GM21367 (cell line): ENCODE measurements around the gene NMRAL1.

Experiments used
- ATAC-seq: cut with Tn5 transposase; IDR thresholded peaks from one replicate; pipeline ENCODE4 v1.9.1; 2021; ENCODE audit not compliant: unreplicated experiment

Gene NMRAL1

DNA sequence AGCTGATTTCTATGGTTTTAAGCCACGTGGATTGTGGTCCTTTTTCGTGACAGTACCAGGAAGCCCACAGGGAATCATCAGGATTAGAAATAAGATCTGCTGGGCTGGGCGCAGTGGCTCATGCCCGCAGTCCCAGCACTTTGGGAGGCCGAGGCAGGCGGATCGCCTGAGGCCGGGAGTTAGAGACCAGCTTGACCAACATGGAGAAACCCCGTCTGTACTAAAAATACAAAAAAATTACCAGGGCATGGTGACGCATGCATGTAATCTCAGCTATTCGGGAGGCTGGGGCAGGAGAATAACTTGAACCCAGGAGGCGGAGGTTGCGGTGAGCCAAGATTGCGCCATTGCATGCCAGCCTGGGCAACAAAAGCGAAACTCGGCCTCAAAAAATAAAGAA lies 6.5 kb downstream of the NMRAL1 start:
- no peak for ATAC-seq

DNA sequence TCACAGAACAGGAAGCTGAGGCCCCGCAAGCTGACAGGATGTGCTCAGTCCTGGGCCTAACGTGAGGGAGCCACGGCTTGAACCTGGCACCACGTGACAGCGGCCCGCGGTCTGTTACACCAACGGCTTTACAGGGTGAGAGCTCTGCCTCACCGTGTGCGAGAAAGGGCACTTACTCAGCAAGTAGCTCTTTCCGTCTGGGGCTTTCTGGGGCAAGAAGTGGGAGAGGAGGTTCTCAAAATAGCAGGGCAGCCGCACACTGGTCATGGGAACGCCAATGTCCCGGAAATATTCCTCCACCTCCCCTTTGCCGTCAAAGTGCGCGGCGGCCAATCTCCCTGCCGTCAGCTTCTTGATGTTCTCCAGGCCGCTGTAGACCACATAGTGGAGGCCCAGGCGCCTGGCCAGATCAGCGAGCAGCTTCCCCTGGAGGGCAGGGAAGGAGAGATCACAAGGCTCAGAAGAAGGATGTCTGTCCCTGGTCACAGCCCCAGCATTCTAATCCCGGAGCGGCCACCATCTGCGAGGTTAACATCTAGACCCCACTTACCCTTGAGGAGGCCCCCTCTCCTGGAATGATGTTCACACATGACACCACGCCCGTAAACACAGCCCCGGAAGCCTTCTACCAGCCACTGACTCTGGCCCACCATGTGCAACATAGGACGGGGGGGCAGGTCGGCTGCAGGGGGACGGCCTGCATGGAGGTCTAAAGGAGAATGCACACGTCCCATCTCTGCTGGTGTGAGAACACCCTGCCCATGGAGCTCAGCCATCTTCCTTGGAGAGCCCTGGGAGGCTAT lies 8.2 kb downstream of the NMRAL1 start:
- no peak for ATAC-seq

DNA sequence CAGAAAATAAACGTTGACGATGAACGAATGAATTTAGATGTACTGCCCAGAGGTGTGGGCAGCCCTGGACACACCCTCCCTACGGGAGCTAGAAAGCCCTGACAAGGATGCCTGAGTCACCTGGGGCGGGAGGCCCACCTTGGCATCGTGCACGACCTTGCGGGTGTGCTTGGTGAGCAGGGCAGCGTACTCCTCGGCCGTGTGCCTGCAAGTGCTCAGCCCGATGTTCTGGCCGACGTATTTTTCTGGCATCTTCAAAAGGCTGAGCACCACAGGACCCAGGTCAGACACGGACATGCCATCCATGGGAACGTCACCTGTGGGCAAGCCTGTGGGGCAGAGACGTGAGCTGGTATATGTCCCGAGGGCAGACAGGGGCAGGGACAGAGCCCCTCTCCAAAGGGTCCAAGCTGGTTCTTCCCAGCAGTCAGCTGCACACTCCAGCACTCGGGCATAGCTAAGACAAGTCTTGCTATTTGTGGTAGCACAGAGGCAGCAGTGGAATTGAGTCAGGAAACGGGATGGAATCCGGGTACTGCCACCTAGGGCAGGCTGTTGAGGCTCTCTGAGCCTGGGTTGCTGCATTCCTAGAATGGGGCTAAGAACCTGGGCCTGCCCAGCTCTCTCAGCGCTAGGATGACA lies 10.8 kb downstream of the NMRAL1 start:
- no peak for ATAC-seq

DNA sequence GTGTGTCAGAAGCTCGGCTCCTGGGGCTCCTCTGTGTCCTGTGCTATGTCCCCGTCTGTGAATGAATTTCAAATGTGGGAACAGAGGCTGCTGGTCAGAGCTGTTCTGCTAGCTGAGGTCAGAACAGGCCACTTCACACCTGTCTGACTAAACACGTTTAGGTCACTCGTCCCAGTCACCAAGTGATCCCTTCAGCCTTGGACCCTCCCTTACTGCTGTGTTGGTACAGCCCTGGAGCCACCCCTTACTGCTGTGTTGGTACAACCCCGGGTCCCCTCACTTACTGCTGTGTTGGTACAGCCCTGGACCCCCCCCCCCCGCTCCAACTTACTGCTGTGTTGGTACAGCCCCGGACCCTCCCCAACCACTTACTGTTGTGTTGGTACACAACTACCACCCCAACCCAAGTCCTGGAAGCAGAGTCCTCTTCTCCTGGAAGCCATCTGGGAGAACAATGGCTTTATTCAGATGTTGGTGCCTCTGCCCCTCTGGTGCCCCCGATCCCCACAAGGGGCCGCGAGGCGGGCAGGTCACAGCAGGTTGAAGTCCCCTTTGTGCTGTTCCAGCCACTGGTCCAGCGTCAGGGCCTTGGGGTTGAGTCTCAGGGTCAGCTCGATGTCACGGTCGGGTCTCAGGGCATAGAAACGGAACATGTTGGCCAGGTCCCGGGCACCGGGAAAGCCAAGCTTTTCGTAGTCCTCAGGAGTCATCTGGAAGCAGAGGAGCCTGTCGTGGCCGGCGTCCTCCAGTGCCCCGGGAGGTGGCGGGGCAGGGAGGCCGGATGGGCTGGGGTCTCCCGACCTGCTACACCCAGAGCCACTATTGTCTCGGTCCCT lies 13.0 kb downstream of the NMRAL1 start:
- ATAC-seq, result no peak

DNA sequence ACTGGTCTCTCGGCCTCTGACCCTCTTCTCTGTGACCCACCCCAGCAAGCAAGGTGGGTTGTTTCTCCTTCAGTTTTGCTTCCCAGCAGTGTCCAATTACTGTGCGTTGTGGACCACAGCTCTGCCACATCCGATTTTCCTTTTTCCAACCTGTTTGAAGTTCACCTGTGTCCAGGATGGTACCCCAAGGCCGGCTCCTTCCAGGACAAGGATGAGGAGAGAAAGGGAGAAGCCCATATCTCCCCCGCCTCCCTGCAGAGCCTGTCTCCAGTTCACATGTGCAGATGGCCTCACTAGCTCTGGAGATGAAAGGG lies 13.5 kb downstream of the NMRAL1 start:
- ATAC-seq, result no peak

DNA sequence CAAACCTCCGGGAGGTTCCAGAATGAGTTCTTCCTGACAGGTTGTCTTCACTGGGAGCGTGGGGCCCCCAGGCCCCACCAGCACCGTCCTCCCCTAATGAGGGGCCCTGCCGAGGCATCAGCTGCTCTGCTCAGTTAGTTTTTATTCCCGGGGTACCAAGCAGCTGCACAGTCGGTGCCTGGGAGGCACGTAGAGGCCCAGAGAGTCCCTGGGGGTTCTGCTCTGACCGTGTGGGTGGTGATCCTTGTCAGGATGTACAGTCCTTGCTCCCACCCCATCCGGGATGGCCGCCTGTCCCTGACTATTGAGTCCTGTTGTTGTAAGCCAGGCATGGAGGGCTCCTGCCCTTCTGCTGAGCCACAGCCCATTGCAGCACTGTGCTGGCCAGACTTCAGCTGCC lies 18.5 kb downstream of the NMRAL1 start:
- ATAC-seq, result no peak

DNA sequence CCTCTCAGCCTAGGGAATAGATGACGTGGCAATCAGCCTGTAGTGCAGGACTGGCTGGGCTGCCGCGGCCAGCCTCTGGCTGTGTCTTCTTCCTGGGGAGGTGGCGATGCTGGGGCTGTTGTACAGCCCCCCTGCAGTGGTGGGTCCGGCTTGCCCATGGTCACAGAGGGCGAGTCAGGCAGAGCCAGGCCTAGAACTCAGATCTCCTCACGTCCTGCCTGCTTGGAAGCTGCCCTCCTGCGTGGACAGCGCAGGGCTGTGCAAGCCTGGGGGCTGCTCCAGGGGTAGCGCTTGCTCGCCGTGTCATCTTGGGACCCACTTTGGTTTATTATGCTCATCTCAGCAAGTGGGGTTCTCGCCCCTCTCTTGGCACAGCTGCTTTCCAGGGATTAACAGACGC lies 19.3 kb downstream of the NMRAL1 start:
- ATAC-seq, result no peak

DNA sequence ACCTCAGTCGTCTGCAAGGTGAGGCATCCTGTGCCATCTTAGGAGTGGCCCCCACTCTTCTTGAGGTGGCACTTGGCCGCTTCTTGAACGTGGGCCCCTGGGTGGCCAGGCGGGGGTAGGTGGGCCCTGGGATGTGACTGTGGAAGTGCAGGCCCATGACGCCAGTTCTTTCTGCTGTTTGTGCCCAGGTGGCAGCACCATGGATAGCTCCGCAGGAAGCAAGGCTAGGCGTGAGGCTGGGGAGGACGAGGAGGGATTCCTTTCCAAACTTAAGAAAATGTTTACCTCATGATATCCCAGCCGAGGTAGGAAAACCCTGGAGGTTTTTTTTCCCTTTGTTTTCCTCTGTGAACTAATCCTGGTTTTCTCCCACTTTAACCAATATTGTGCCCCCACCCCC lies 19.8 kb downstream of the NMRAL1 start:
- ATAC-seq, result no peak

DNA sequence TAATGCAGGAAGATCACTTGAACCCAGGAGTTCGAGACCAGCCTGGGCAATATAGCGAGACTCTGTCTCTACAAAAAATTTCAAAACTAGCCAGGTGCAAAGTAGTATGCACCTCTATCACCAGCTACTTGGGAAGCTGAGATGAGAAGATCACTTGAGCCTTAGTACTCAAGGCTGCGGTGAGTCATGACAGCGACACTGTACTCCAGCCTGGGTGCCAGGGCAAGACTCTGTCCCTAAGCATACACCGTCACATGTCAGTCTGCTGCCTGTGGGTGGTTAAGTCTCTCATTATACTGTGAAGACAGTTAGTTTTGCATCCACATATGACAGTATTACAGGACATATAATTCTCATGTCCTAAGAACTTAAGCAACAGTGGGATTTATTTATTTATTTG lies 21.8 kb downstream of the NMRAL1 start:
- no peak for ATAC-seq

DNA sequence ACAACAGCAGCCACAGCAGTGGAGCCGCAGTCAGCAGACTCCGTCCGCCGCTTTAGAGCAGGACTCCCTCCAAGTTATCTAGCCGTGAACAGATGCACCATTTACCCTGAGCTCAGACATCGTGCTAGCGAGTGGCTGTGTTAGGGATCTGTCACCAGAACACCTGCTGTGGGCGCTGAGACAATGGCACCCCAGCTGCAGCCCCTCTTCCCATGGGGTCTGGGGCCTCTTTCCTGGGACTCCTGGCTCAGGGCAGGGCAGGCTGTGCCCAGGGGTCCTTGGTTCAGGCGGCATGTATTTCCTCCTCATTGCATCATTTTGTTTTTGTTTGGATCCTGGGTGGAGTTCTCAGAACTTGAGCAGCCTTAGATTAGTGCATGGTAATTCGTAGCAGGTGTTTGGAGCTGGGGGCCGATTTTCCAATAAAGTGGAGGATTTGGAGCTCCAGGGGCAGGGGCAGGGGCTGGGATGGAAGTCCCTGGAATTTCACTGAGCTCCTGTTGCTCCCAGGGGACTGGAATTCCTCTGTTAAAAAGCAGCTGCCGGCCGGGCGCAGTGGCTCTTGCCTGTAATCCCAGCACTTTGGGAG lies 23.4 kb downstream of the NMRAL1 start:
- no peak for ATAC-seq

DNA sequence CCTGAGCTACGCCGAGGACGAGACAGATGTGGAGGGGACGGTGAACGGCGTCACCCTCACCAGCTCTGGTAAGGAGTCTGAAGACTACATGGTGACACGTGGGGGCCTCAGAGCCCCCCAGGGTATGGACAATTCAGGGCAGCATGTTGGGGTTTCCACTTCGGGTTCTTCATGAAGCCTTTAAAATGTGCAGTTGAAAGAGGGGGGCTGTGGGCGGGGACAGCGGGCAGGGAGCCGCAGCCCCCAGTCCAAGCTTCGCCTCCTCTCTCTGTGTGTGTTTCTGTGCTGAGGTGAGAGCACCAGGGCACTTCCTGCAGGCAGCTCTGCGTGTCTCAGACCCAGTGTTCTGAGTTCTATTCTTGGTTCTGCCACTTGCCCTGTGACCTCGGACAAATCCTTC lies 24.0 kb downstream of the NMRAL1 start:
- no peak for ATAC-seq

DNA sequence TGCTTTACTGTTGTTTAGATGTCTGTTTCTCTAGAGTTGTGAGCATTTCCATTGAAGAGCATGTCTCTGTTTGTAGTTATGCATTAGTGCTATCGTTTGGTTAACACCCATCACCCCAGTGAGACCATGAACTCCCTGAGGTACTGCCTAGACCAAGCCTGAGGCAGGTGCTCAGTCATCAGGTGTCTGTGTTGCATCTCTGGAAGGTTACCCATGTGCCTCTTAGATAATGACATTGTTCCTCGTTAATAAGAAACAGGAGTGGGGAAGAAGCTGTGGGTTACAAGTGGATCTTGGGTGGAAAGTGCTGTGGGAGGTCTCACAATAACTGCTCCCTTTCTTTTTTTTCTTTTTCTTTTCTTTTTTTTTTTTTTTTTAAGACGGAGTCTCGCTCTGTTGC lies 30.4 kb downstream of the NMRAL1 start:
- no peak for ATAC-seq

DNA sequence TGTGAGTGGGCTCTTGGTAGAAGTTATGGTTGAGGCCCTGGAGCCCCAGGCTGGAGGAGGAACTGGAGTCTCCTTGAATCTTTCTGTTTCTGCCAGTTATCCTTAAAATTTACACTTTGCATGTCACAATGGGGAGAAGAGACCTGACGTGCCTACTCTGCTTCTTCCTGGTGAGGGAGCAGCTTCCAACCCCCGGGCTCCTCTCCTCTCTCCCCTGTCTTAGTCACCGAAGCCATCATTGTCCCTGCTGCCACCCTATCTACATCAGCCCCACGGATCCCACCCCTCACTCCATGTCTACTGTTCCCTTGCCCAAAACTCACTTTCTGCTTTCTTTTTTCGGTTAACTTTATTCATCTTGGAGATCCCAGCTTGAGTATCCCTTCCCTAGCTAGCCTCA lies 31.2 kb downstream of the NMRAL1 start:
- ATAC-seq, result no peak

DNA sequence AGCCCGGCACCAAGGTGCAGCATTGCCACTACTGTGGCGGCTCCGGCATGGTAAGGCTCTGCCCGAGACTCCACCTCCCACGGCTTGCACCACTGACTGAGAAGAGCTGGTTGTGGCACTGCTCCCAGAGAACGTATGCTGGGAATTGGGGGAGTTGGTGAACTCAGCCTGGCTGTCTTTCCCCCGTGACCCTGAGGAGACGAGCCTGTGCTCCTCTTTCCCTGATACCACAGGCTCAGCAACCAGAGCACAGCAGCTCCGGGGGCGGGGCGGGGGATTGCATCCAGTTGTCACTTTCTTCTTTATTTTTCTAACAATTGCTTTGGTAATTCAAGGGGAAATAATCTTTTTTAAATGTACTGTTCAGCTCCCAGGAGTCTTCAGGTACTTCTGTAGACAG lies 32.1 kb downstream of the NMRAL1 start:
- ATAC-seq, result no peak

DNA sequence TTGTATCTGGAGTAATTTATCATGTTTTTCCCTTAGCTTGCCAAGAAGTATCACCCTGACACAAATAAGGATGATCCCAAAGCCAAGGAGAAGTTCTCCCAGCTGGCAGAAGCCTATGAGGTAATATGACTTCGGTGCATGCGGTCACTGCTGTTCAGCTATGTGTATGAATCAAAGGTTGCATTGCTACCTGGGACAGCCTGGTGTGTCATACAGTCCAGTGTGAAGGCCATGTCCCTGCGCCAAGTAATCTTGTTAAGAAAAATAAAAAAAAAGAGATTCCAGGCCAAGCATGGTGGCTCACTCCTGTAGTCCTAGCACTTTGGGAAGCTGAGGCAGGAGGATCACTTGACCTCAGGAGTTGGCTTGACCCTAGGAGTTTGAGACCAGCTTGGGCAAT lies 37.1 kb downstream of the NMRAL1 start:
- ATAC-seq, result no peak

DNA sequence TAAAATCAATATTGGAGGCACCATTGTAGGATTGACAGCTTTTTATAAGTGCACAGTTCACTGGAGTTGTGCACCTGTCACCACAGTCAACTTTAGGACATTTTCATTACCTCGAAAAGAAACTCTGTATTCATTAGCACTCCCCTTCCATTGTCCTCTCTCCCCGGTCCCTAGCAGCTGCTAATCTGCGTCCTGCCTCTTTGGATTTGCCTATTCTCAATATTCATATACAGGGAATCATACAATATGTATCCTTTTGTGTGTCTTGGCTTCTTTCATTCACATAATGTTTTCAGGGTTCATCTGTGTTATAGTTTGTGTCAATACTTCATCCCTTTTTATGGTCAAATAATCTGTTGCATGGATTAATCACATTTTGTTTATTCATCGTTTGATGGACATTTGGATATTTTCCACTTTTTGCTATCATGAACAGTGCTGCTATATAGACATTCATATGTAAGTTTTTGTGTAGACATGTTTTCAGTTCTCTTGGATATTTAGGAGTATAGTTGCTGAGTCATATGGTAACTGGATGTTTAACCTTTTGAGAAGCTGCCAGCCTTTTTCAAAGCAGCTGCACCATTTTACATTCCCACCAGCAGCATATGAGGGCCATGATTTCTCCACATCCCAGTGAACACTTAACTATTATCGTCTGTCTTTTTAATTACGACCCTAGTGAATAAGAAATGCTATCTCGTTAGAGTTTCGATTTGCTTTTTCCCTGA lies 38.9 kb downstream of the NMRAL1 start:
- no peak for ATAC-seq

DNA sequence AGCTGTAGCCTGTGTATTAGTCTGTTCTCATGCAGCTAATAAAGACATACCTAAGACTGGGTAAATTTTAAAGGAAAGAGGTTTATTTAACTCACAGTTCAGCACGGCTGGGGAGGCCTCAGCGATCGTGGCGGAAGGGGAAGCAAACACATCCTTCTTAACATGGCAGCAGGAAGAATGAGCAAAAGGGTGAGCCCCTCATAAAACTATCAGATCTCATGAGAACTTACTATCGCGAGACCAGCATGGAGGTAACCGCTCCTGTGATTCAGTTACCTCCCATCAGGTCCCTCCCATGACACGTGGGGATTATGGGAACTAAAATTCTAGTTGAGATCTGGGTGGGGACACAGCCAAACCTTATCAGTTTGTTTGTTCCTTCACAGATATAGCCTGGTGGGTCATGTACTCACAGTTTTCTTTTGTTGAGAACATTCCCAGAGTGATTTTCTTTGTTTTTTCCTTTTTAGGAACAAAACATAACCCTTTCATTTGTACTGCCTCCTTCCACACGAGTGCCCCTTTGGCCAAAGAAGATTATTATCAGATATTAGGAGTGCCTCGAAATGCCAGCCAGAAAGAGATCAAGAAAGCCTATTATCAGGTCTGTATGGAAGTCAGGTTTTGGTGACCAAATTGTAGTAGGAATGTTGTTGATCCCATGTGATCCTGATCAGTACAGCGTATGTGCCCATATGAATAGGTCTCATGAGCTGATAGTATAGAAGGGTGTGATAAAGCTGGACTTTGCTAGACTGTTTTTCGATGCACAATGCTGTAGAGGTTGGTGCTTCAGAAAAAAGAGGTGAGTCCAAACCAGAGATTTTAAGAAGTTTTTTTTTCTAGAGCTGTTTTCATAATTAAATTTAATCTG lies 40.3 kb downstream of the NMRAL1 start:
- ATAC-seq, result no peak

DNA sequence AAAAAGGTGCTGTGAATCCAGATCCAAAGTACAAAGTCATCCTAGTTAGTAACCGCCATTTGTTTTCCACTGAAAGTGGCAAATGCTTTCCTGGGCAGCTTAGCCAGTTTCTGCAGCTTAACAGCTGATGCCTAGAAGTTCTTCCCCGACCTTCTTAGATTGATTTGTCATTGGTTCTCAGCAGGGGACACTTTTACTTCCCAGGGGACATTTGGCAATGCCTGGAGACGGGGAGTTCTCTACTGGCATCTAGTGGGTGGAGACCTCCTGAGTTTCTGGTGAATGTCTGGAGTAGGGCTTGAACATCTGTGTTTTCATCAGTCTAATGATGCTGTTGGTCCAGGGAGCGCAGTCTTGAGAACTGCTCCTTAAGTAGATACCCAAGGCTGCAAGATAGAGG lies 41.2 kb downstream of the NMRAL1 start:
- ATAC-seq, result no peak

DNA sequence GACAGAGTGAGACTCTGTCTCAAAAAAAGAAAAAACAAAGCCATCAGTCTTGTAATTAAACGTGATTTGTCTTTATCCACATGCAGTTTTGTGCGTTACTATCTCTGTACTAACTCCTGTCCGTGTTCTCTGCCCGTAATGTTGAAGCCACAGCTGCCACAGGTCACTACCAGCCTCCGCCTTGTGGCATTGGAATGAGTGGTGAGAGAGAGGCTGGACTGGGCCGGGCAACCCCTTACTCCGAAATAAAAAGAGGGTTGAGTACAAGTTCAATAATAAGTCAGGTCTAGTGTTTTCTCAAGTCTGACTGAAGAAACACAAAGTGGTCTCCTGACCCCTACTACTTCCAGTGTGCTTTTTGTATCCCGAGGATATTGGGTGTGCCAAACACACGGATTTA lies 43.4 kb downstream of the NMRAL1 start:
- no peak for ATAC-seq

DNA sequence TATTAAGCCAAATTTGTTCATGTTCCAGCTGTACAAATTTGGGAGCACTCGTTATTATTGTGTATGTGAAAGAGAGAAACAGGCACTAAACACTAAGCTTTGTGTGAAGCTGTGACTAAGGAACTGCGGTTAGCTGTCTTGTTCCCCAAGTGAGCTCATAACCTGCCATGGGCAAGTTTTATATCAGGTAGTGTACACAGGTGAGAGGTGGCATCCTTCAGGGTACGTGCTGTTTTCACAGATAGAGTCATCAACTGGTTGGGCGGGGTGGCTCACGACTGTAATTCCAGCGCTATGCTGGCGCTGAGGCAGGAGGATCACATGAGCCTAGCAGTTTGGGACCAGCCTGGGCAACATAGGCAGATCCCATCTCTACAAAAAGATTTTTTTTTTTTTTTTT lies 45.9 kb downstream of the NMRAL1 start:
- no peak for ATAC-seq
